ENCODE results near the gene MPP1.

DNA sequence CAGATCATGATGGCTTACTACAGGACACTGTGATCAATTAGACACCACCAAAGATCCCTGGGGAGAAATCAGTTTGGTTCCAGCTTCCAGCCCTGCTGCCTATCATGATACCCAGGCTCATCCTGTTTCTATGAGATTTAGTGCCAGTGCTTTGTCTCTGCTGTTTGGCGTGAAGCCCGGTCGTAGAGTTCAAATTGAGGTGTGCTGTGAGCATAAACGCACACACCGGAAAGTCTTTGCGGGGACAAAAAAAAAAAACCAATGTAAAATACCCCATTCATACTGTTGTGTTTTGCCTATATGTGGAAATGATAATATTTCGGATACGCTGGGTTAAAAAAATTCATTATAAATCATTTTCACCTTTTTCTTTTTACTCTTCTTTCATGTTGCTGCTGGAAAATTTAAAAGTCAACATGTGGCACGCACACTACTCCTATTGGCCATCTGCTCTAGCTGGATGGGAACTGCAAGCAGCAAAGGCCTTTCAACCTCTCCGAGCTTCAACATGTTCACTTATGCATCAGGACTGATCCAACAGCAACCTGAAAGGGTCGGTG, 43.2 kb downstream of the MPP1 start:
- TF ChIP-seq, protein P1, sequence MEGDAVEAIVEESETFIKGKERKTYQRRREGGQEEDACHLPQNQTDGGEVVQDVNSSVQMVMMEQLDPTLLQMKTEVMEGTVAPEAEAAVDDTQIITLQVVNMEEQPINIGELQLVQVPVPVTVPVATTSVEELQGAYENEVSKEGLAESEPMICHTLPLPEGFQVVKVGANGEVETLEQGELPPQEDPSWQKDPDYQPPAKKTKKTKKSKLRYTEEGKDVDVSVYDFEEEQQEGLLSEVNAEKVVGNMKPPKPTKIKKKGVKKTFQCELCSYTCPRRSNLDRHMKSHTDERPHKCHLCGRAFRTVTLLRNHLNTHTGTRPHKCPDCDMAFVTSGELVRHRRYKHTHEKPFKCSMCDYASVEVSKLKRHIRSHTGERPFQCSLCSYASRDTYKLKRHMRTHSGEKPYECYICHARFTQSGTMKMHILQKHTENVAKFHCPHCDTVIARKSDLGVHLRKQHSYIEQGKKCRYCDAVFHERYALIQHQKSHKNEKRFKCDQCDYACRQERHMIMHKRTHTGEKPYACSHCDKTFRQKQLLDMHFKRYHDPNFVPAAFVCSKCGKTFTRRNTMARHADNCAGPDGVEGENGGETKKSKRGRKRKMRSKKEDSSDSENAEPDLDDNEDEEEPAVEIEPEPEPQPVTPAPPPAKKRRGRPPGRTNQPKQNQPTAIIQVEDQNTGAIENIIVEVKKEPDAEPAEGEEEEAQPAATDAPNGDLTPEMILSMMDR (conservative IDR thresholded peaks at IDR 0.05): no peak
- TF ChIP-seq ZFX (IDR thresholded peaks at IDR 0.05): no peak

Data from C4-2B (cell line).